KMS-11 (cell line): Measurements from ENCODE around the gene PPIL6.

Experiments
- H2AFZ ChIP-seq: fragments of 200-600 bp; sonication (generic); 2 replicates; pipeline ENCODE4 v1.6.1; 2016; ENCODE audit warnings: antibody characterized with exemption, mixed run types, low read depth
- H3K27ac ChIP-seq: fragments of 200-600 bp; sonication (generic); 2 replicates; pipeline ENCODE4 v1.6.1; 2016; ENCODE audit warnings: mild to moderate bottlenecking, mixed run types
- H3K27me3 ChIP-seq: fragments of 200-600 bp; sonication (generic); 2 replicates; pipeline ENCODE4 v1.6.1; 2017; ENCODE audit warnings: mild to moderate bottlenecking, low read depth, mixed run types, moderate library complexity; ENCODE audit not compliant: insufficient read depth
- H3K36me3 ChIP-seq: fragments of 200-600 bp; sonication (generic); 2 replicates; pipeline ENCODE4 v1.6.1; 2017; ENCODE audit warnings: mild to moderate bottlenecking, mixed run types; ENCODE audit not compliant: insufficient read depth
- H3K4me1 ChIP-seq: fragments of 200-600 bp; sonication (generic); 2 replicates; pipeline ENCODE4 v1.6.1; 2016; ENCODE audit warnings: mild to moderate bottlenecking, low read depth, mixed run types; ENCODE audit not compliant: poor library complexity, severe bottlenecking
- H3K4me2 ChIP-seq: fragments of 200-600 bp; sonication (generic); 2 replicates; pipeline ENCODE4 v1.7.0; 2016; ENCODE audit warnings: mild to moderate bottlenecking, mixed run types
- H3K4me3 ChIP-seq: fragments of 200-600 bp; sonication (generic); IDR thresholded peaks from 2 replicates; pipeline ENCODE4 v1.6.1; 2017; ENCODE audit warnings: low read depth, low read length, mixed read lengths; ENCODE audit not compliant: insufficient read depth
- H3K79me2 ChIP-seq: fragments of 200-600 bp; sonication (generic); 2 replicates; pipeline ENCODE4 v1.6.1; 2016; ENCODE audit warnings: low read depth, mixed run types; ENCODE audit not compliant: insufficient read depth
- H3K9ac ChIP-seq: fragments of 200-600 bp; sonication (generic); 2 replicates; pipeline ENCODE4 v1.6.1; 2016; ENCODE audit warnings: mild to moderate bottlenecking, mixed run types
- H4K20me1 ChIP-seq: fragments of 200-600 bp; sonication (generic); 2 replicates; pipeline ENCODE4 v1.6.1; 2016; ENCODE audit warnings: mild to moderate bottlenecking, mixed run types; ENCODE audit not compliant: insufficient read depth
- CTCF ChIP-seq: fragments of 200-600 bp; sonication (generic); conservative IDR thresholded peaks from 2 replicates; pipeline ENCODE4 v1.6.1; 2017; ENCODE audit warnings: low read depth, mild to moderate bottlenecking, antibody characterized with exemption, low read length, moderate library complexity, mixed read lengths

Gene PPIL6

GRCh38 chr6:109429496-109429895, 10.9 kb downstream of the PPIL6 start:
- Histone ChIP-seq H2AFZ (no peak overlapping the region), H3K9ac (no peak overlapping the region), H3K27me3 (no peaks in the 10 kb centered on the region), H4K20me1 (no peaks in the 10 kb centered on the region), H3K4me2 (no peak overlapping the region), H3K4me1 (no peaks in the 10 kb centered on the region), H3K79me2 (no peaks in the 10 kb centered on the region), H3K36me3 (no peaks in the 10 kb centered on the region), H3K27ac (no peak overlapping the region), H3K4me3 (no peak overlapping the region)
- TF ChIP-seq CTCF, result no peak

GRCh38 chr6:109428889-109429477, 11.4 kb downstream of the PPIL6 start:
- no peak overlapping the region for H3K27ac ChIP-seq
- H3K4me2 ChIP-seq, result no peak overlapping the region
- H3K4me1 ChIP-seq, result no peaks in the 10 kb centered on the region
- H3K36me3 ChIP-seq, result no peaks in the 10 kb centered on the region
- H4K20me1 ChIP-seq, result no peaks in the 10 kb centered on the region
- no peaks in the 10 kb centered on the region for H3K27me3 ChIP-seq
- H3K79me2 ChIP-seq, result no peaks in the 10 kb centered on the region
- no peak overlapping the region for H3K9ac ChIP-seq
- TF ChIP-seq CTCF, result no peak
- H3K4me3 ChIP-seq, result no peak overlapping the region
- H2AFZ ChIP-seq, result no peak overlapping the region

GRCh38 chr6:109424946-109425345, 15.5 kb downstream of the PPIL6 start:
- Histone ChIP-seq H3K9ac (no peak overlapping the region), H3K79me2 (no peaks in the 10 kb centered on the region), H3K4me1 (no peaks in the 10 kb centered on the region), H3K36me3 (no peaks in the 10 kb centered on the region), H3K4me3 (no peak overlapping the region), H3K27me3 (no peaks in the 10 kb centered on the region), H3K27ac (no peak overlapping the region), H4K20me1 (no peaks in the 10 kb centered on the region), H2AFZ (no peak overlapping the region), H3K4me2 (no peak overlapping the region)
- no peak for TF ChIP-seq CTCF

- no peak overlapping the region for H2AFZ ChIP-seq
- H3K4me2 ChIP-seq, result no peak overlapping the region
- no peak overlapping the region for H3K27ac ChIP-seq
- H3K79me2 ChIP-seq, result no peaks in the 10 kb centered on the region
- no peaks in the 10 kb centered on the region for H3K36me3 ChIP-seq
- H3K4me3 ChIP-seq, result no peak overlapping the region
- no peak overlapping the region for H3K9ac ChIP-seq
- no peak for TF ChIP-seq CTCF
- no peaks in the 10 kb centered on the region for H3K27me3 ChIP-seq
- H3K4me1 ChIP-seq, result no peaks in the 10 kb centered on the region
- no peaks in the 10 kb centered on the region for H4K20me1 ChIP-seq
These were observed 19.2 kb downstream of the PPIL6 start for GRCh38 chr6:109421184-109421583.
